ENCODE results near the gene CRYBG2.

GRCh38 chr1:26354972-26355371 is 1.0 kb upstream of the CRYBG2 start:
- TF ChIP-seq CTCF (IDR thresholded peaks at IDR 0.05) (no peak), POLR2AphosphoS5 (IDR thresholded peaks at IDR 0.05) (no peak), POLR2A (IDR thresholded peaks at IDR 0.05) (no peak), EP300 (IDR thresholded peaks at IDR 0.05) (no peak)

Measured in gastroesophageal sphincter (tissue), 3 donors.